GM21717 (cell line): ENCODE measurements around the gene EFHD2.
"Not testable (repeated sequence)": the region's sequence is repeated elsewhere in the genome, so short reads cannot be mapped to it uniquely, and the experiment has no call there.

Experiments used
- ATAC-seq: cut with Tn5 transposase; IDR thresholded peaks from one replicate; pipeline ENCODE4 v1.9.1; 2021; ENCODE audit warnings: mild to moderate bottlenecking, moderate library complexity; ENCODE audit not compliant: unreplicated experiment

EFHD2 gene

GRCh38 chr1:15428815-15429435, 19.2 kb downstream of the EFHD2 start:
- ATAC-seq, result no peak

GRCh38 chr1:15429701-15430149, 20.0 kb downstream of the EFHD2 start:
- ATAC-seq, result no peak

GRCh38 chr1:15430787-15431570, 21.3 kb downstream of the EFHD2 start:
- ATAC-seq, result no peak

GRCh38 chr1:15431571-15431948, 21.9 kb downstream of the EFHD2 start:
- no peak for ATAC-seq

GRCh38 chr1:15432324-15432723, 22.6 kb downstream of the EFHD2 start:
- ATAC-seq, result no peak

- ATAC-seq, result no peak
Measured at GRCh38 chr1:15433471-15433870, 23.8 kb downstream of the EFHD2 start.

GRCh38 chr1:15434739-15435138, 25.1 kb downstream of the EFHD2 start:
- ATAC-seq, result not testable (repeated sequence)

- no peak for ATAC-seq
Measured at GRCh38 chr1:15435239-15436077, 25.8 kb downstream of the EFHD2 start.

- no peak for ATAC-seq
Measured at GRCh38 chr1:15436881-15437442, 27.3 kb downstream of the EFHD2 start.

GRCh38 chr1:15439325-15439724, 29.6 kb downstream of the EFHD2 start:
- no peak for ATAC-seq

- no peak for ATAC-seq
Measured at GRCh38 chr1:15440357-15440756, 30.7 kb downstream of the EFHD2 start.

- no peak for ATAC-seq
Measured at GRCh38 chr1:15441247-15441646, 31.6 kb downstream of the EFHD2 start.

GRCh38 chr1:15442119-15442518, 32.4 kb downstream of the EFHD2 start:
- no peak for ATAC-seq

- no peak for ATAC-seq
Measured at GRCh38 chr1:15442759-15443158, 33.1 kb downstream of the EFHD2 start.

GRCh38 chr1:15443281-15443680, 33.6 kb downstream of the EFHD2 start:
- ATAC-seq, result no peak

- no peak for ATAC-seq
Measured at GRCh38 chr1:15444468-15445389, 35.0 kb downstream of the EFHD2 start.

GRCh38 chr1:15445390-15446122, 35.9 kb downstream of the EFHD2 start:
- no peak for ATAC-seq

GRCh38 chr1:15446212-15446611, 36.5 kb downstream of the EFHD2 start:
- no peak for ATAC-seq

- no peak for ATAC-seq
Measured at GRCh38 chr1:15448877-15449462, 39.3 kb downstream of the EFHD2 start.
